ENCODE measurements around the gene PPP2R5A.

PPP2R5A gene

DNA sequence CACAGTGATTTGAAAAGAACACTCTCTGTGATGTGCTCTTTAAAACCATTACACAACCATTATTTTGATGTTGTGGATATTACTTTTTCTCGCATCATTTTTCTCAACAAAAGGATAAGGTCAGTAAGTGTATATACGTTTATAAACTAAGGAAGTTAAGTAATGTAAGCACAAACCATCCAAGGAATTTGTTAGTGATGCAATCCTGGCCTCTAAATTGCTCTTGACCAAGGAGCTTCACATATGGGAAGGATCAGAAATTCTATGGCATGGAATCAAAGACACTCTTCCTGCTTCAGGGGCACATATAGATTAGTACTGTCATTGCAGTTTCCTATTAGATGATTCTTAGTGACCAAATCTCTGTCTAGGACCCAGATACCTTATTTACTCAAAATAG is 3.6 kb upstream of the PPP2R5A start:
- H3K27me3 ChIP-seq = no peaks in the 10 kb centered on the region
- TF ChIP-seq, protein P1, sequence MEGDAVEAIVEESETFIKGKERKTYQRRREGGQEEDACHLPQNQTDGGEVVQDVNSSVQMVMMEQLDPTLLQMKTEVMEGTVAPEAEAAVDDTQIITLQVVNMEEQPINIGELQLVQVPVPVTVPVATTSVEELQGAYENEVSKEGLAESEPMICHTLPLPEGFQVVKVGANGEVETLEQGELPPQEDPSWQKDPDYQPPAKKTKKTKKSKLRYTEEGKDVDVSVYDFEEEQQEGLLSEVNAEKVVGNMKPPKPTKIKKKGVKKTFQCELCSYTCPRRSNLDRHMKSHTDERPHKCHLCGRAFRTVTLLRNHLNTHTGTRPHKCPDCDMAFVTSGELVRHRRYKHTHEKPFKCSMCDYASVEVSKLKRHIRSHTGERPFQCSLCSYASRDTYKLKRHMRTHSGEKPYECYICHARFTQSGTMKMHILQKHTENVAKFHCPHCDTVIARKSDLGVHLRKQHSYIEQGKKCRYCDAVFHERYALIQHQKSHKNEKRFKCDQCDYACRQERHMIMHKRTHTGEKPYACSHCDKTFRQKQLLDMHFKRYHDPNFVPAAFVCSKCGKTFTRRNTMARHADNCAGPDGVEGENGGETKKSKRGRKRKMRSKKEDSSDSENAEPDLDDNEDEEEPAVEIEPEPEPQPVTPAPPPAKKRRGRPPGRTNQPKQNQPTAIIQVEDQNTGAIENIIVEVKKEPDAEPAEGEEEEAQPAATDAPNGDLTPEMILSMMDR (IDR thresholded peaks at IDR 0.05) = no peak

GRCh38 chr1:212283741-212284140 is 1.5 kb upstream of the PPP2R5A start:
- no peaks in the 10 kb centered on the region for H3K27me3 ChIP-seq
- TF ChIP-seq, protein P1 (IDR thresholded peaks at IDR 0.05) = no peak
- H3K4me3 ChIP-seq (ENCODE audit: low read depth in 1 of 2, low read length in 1 of 2) = peak overlapping the region; percentile 85 to 99
- no peaks in the 10 kb centered on the region for H3K9me3 ChIP-seq
- H3K4me1 ChIP-seq (ENCODE audit: control insufficient read depth in 1 of 2, insufficient read depth in 1 of 2, low read depth in 1 of 2, low read length in 1 of 2) = peaks cover 39 to 47% of the 10 kb centered on the region in 2 experiments
- no peaks in the 10 kb centered on the region for H3K36me3 ChIP-seq
- H3K27ac ChIP-seq = peak overlapping the region; percentile 95

More for the DNA sequence above, 3.6 kb upstream of the PPP2R5A start:
- H3K36me3 ChIP-seq = no peaks in the 10 kb centered on the region
- H3K4me3 ChIP-seq (ENCODE audit: low read depth in 1 of 2, low read length in 1 of 2) = no peak overlapping the region
- no peaks in the 10 kb centered on the region for H3K9me3 ChIP-seq
- H3K4me1 ChIP-seq (ENCODE audit: control insufficient read depth in 1 of 2, insufficient read depth in 1 of 2, low read depth in 1 of 2, low read length in 1 of 2) = peaks cover 26 to 27% of the 10 kb centered on the region in 2 experiments
- H3K27ac ChIP-seq = no peak overlapping the region

DNA sequence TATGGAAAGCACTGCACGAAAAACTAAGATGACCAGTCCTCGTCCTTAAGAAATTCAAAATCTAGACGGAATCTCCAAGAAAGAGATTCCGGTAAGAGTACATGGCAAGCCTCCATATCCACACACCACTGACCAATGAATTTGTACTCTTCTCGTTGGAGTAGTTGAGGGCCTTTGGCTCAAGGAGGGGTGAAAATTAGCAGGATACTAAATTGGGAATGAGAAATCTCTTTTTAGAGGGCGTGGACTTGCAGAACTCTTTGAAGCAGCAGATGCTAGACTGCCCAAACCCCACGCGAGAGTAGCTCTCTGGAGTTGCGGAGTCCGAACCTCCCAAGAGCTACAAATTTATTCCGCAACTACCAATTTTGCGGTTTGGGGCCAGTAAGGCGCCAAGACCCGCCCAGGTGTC is 872 bp upstream of the PPP2R5A start:
- peak overlapping the region; percentile 85 to 99 for H3K4me3 ChIP-seq (ENCODE audit: low read depth in 1 of 2, low read length in 1 of 2)
- no peaks in the 10 kb centered on the region for H3K27me3 ChIP-seq
- peak overlapping the region; percentile 95 for H3K27ac ChIP-seq
- TF ChIP-seq, protein P1 (IDR thresholded peaks at IDR 0.05) = no peak
- peaks cover 45 to 53% of the 10 kb centered on the region in 2 experiments for H3K4me1 ChIP-seq (ENCODE audit: control insufficient read depth in 1 of 2, insufficient read depth in 1 of 2, low read depth in 1 of 2, low read length in 1 of 2)
- H3K36me3 ChIP-seq = no peaks in the 10 kb centered on the region
- no peaks in the 10 kb centered on the region for H3K9me3 ChIP-seq

DNA sequence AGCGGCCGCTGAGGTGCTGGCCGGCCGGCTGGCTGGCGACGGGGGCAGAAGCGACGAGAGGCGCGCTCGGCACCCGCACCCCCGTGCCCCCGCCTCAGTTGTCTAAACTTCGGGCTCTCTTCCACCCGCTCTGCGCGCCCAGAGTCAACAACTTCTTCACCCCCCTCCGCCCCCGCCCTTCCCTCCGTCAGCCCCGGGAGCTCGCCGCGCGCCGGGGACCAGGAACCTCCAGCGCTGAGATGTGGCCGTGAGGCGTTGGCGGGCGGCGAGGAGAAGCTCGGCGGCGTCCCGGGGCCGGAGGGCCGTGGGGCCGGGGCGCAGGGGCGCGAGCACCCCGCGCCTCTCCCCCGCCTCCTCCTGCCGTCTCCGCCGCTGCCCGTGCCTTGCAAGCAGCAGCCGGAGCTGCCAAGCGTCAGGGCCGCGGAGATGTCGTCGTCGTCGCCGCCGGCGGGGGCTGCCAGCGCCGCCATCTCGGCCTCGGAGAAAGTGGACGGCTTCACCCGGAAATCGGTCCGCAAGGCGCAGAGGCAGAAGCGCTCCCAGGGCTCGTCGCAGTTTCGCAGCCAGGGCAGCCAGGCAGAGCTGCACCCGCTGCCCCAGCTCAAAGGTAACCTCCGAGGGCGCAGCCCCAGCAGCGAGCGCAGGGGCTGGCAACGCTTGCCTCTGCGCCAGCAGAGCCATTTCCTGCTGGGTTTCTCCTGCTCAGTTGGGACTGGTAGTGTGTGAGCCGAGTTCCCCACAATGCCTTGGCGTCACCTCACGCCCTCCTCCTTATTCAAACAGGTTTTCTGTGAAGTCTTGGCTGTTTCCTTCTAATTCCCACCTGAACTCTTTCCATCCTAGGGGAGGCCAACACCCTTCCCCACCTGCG is 710 bp downstream of the PPP2R5A start:
- H3K36me3 ChIP-seq = no peaks in the 10 kb centered on the region
- peak overlapping the region; percentile 85 to 99 for H3K4me3 ChIP-seq (ENCODE audit: low read depth in 1 of 2, low read length in 1 of 2)
- TF ChIP-seq, protein P1 (IDR thresholded peaks at IDR 0.05) = no peak

DNA sequence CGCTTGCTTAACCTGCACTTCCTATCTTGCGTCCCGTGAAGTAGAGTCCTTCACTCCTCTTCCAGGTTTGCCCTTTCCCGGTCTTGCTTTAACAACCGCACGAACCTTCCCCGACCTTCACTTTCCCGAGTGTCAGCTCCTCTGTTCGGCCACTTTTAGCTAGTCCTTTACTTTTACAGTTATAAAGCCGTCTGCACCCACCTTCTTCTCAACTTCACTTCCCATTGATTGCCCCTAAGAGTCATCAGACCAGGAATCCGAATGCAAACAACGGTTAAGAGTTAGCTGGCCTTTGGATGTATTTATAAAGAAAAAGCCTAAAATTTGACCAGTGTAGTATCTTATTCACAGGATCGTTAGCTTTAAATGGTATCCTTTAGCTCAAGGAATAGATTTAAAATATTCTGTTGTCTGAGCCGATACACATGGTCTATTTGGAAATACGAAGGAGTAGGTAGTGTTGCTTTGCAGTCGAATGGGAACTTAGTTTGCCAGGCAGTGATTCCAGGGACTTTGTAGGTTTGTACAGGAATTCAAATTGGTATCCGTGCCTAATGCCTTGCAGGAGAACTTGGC is 1.4 kb downstream of the PPP2R5A start:
- Histone ChIP-seq H3K27ac (peak overlapping the region; percentile 95), H3K4me1 (ENCODE audit: control insufficient read depth in 1 of 2, insufficient read depth in 1 of 2, low read depth in 1 of 2, low read length in 1 of 2) (peaks cover 62 to 75% of the 10 kb centered on the region in 2 experiments), H3K27me3 (no peaks in the 10 kb centered on the region), H3K9me3 (no peaks in the 10 kb centered on the region), H3K4me3 (ENCODE audit: low read depth in 1 of 2, low read length in 1 of 2) (peak overlapping the region; percentile 85 to 99), H3K36me3 (no peaks in the 10 kb centered on the region)
- TF ChIP-seq, protein P1 (IDR thresholded peaks at IDR 0.05) = no peak

More for the DNA sequence above, 710 bp downstream of the PPP2R5A start:
- Histone ChIP-seq H3K27ac (peak overlapping the region; percentile 95), H3K4me1 (ENCODE audit: control insufficient read depth in 1 of 2, insufficient read depth in 1 of 2, low read depth in 1 of 2, low read length in 1 of 2) (peaks cover 61 to 69% of the 10 kb centered on the region in 2 experiments), H3K9me3 (no peaks in the 10 kb centered on the region), H3K27me3 (no peaks in the 10 kb centered on the region)

Data from neutrophil (primary cell).